DND-41 (cell line): ENCODE results near the gene HEXIM1.

Experiments used
- ATAC-seq: fragments of 200-7000 bp; cut with Tn5 transposase; 3 replicates; pipeline ENCODE4 v1.9.1; 2021; ENCODE audit warnings: low read depth; ENCODE audit not compliant: insufficient read depth
- DNase-seq: peaks from one replicate; pipeline ENCODE4 v3.0.0-alpha.2; 2020
- H2AFZ ChIP-seq: 2 replicates; pipeline ENCODE4 v1.6.0; 2012; ENCODE audit warnings: low read depth, low read length
- H3K27ac ChIP-seq: 2 replicates; pipeline ENCODE4 v1.5.1; 2012; ENCODE audit warnings: low read length, inconsistent platforms
- H3K27me3 ChIP-seq: fragments of 200-600 bp; sonication (generic); 2 replicates; pipeline ENCODE4 v1.6.0; 2012; ENCODE audit warnings: low read length, mild to moderate bottlenecking, inconsistent platforms; ENCODE audit not compliant: insufficient read depth, poor library complexity
- H3K36me3 ChIP-seq: 2 replicates; pipeline ENCODE4 v1.5.1; 2012; ENCODE audit warnings: low read length, inconsistent platforms; ENCODE audit not compliant: insufficient read depth
- H3K4me1 ChIP-seq: 2 replicates; pipeline ENCODE4 v1.5.1; 2012; ENCODE audit warnings: mild to moderate bottlenecking, low read length; ENCODE audit not compliant: insufficient read depth
- H3K4me2 ChIP-seq: 2 replicates; pipeline ENCODE4 v1.6.0; 2012; ENCODE audit warnings: mild to moderate bottlenecking, moderate library complexity, low read length, inconsistent platforms; ENCODE audit not compliant: insufficient read depth
- H3K4me3 ChIP-seq, 2 experiments: fragments of 200-600 bp in 1 of 2; shearing (Covaris generic) in 1 of 2; 2 replicates each; pipeline ENCODE4 v1.5.1; 2012 to 2016; ENCODE audit warnings: inconsistent platforms in 2 of 2, low read length in 2 of 2, mild to moderate bottlenecking in 2 of 2, low read depth in 1 of 2, moderate library complexity in 1 of 2
- H3K79me2 ChIP-seq: 2 replicates; pipeline ENCODE4 v1.6.0; 2012; ENCODE audit warnings: low read length, inconsistent platforms; ENCODE audit not compliant: insufficient read depth
- H3K9ac ChIP-seq: 2 replicates; pipeline ENCODE4 v1.6.0; 2012; ENCODE audit warnings: low read depth, mild to moderate bottlenecking, inconsistent platforms, low read length, moderate library complexity
- H3K9me3 ChIP-seq: 2 replicates; pipeline ENCODE4 v1.5.1; 2012; ENCODE audit warnings: low read length, moderate library complexity, mild to moderate bottlenecking, inconsistent platforms; ENCODE audit not compliant: insufficient read depth, severe bottlenecking
- H4K20me1 ChIP-seq: 2 replicates; pipeline ENCODE4 v1.6.0; 2012; ENCODE audit warnings: low read length; ENCODE audit not compliant: insufficient read depth
- CTCF ChIP-seq: IDR thresholded peaks from 2 replicates; pipeline ENCODE4 v1.5.1; 2012; ENCODE audit warnings: borderline replicate concordance, low read length, moderate library complexity, mild to moderate bottlenecking; ENCODE audit not compliant: poor library complexity, severe bottlenecking; ENCODE audit errors: extremely low read depth
- EZH2 ChIP-seq: IDR thresholded peaks from 3 replicates; pipeline ENCODE4 v1.6.1; 2012; ENCODE audit warnings: borderline replicate concordance, low read depth, mild to moderate bottlenecking, moderate library complexity, low read length, inconsistent platforms; ENCODE audit not compliant: severe bottlenecking

HEXIM1 gene

GRCh38 chr17:45197108-45197507 lies 48.8 kb downstream of the HEXIM1 start:
- H3K4me1 ChIP-seq, result peaks cover 13% of the 10 kb centered on the region
- no peak for TF ChIP-seq EZH2
- DNase-seq (no peak), ATAC-seq (no peak)
- H4K20me1 ChIP-seq, result no peaks in the 10 kb centered on the region
- H3K4me2 ChIP-seq, result no peak overlapping the region; the same call in 1 of the 2 replicates
- peak overlapping the region; percentile 3; the same call in 1 of the 2 replicates for H3K27ac ChIP-seq
- H3K4me3 ChIP-seq, result no peak overlapping the region
- H3K9me3 ChIP-seq, result no peaks in the 10 kb centered on the region
- H3K9ac ChIP-seq, result peak overlapping the region; percentile 37; the same call in 1 of the 2 replicates
- no peaks in the 10 kb centered on the region for H3K27me3 ChIP-seq
- H2AFZ ChIP-seq, result peak overlapping the region; percentile 87
- H3K36me3 ChIP-seq, result no peaks in the 10 kb centered on the region
- H3K79me2 ChIP-seq, result no peaks in the 10 kb centered on the region

DNA sequence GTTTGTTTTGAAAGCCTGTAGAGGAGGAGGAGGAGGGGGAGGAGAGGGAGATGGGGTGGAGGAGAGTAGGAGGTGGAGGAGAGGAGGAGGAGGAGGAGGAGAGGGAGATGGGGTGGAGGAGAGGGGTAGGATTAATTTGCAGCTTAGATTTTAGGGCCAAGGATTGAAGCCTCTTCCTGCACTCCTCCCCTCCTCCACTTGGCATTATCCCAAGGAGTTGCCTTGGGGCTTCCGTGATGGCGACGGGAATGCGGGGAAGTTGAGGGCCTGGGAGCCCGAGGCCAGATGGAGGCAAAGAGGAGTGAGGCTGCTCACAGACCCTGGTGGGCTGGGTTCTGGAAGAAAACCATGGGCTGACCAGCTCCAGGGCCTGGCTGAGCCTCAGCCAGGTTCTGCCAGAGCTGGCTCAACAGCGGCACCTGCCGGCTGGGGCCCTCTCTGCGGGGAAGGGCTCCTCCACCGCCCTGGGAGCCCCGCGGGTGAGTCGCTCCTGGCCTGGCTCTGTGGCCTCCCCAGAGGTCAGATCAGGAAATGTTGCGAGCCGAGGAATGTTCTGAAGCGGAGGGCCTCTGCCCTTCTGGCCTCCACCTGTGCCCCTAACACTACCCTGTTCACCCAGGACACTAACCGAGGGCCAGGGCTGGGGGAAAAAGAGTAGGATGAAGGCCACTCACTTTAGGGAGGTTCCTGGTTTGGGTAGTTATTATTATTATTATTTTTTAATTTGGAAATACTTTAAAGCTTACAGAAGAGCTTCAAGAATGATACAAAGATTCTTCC lies 49.5 kb downstream of the HEXIM1 start:
- no peaks in the 10 kb centered on the region for H3K9me3 ChIP-seq
- peaks cover 13% of the 10 kb centered on the region for H3K4me1 ChIP-seq
- no peaks in the 10 kb centered on the region for H4K20me1 ChIP-seq
- H3K27ac ChIP-seq, result peak overlapping the region; percentile 3; the same call in 1 of the 2 replicates
- H3K79me2 ChIP-seq, result no peaks in the 10 kb centered on the region
- peak overlapping the region; percentile 87 for H2AFZ ChIP-seq
- H3K36me3 ChIP-seq, result no peaks in the 10 kb centered on the region
- DNase-seq (peak; percentile 86), ATAC-seq (peak; percentile 100)
- no peaks in the 10 kb centered on the region for H3K27me3 ChIP-seq
- H3K4me3 ChIP-seq, result no peak overlapping the region
- peak overlapping the region; percentile 37 for H3K9ac ChIP-seq
- peak overlapping the region; percentile 56 for H3K4me2 ChIP-seq
- TF ChIP-seq EZH2 (no peak), CTCF (peak; percentile 99)

- DNase-seq (no peak), ATAC-seq (no peak)
- H3K27me3 ChIP-seq, result no peaks in the 10 kb centered on the region
- no peak overlapping the region for H3K27ac ChIP-seq
- TF ChIP-seq CTCF (no peak), EZH2 (no peak)
- H4K20me1 ChIP-seq, result no peaks in the 10 kb centered on the region
- no peaks in the 10 kb centered on the region for H3K36me3 ChIP-seq
- no peak overlapping the region for H3K4me2 ChIP-seq
- H3K4me3 ChIP-seq, result no peak overlapping the region
- H3K9me3 ChIP-seq, result no peaks in the 10 kb centered on the region
- no peaks in the 10 kb centered on the region for H3K79me2 ChIP-seq
- peaks cover 13% of the 10 kb centered on the region for H3K4me1 ChIP-seq
- H2AFZ ChIP-seq, result no peak overlapping the region
- H3K9ac ChIP-seq, result no peak overlapping the region
Observed at GRCh38 chr17:45200701-45201100, 52.4 kb downstream of the HEXIM1 start.

GRCh38 chr17:45201457-45201856 lies 53.2 kb downstream of the HEXIM1 start:
- Histone ChIP-seq H3K4me1 (peaks cover 13% of the 10 kb centered on the region), H3K79me2 (no peaks in the 10 kb centered on the region), H3K27me3 (no peaks in the 10 kb centered on the region), H4K20me1 (no peaks in the 10 kb centered on the region), H3K9ac (no peak overlapping the region), H3K9me3 (no peaks in the 10 kb centered on the region), H3K36me3 (no peaks in the 10 kb centered on the region), H2AFZ (no peak overlapping the region), H3K4me3 (no peak overlapping the region), H3K27ac (no peak overlapping the region), H3K4me2 (no peak overlapping the region)
- DNase-seq, result no peak
- no peak for ATAC-seq
- TF ChIP-seq CTCF (no peak), EZH2 (no peak)
